Osteocyte (in vitro differentiated cells): Measurements from ENCODE around the gene FAM83G. TPM values are rescaled to one million over a fixed set of nuclear protein-coding genes. Genes with fewer than 3 reads are reported as not detected.

Source experiments
- DNase-seq: peaks from one replicate; pipeline ENCODE4 v3.0.0; 2021; ENCODE audit warnings: mixed read lengths; ENCODE audit not compliant: unreplicated experiment; ENCODE audit errors: extremely low spot score
- H3K27ac Mint-ChIP-seq: one replicate; pipeline ENCODE4 v1.8.0; 2021; ENCODE audit warnings: mild to moderate bottlenecking, mixed read lengths; ENCODE audit not compliant: unreplicated experiment
- H3K27me3 Mint-ChIP-seq: one replicate; pipeline ENCODE4 v1.8.0; 2021; ENCODE audit warnings: mixed read lengths; ENCODE audit not compliant: unreplicated experiment
- H3K36me3 Mint-ChIP-seq: one replicate; pipeline ENCODE4 v1.8.0; 2021; ENCODE audit warnings: mixed read lengths; ENCODE audit not compliant: unreplicated experiment
- H3K4me1 Mint-ChIP-seq: one replicate; pipeline ENCODE4 v1.8.0; 2021; ENCODE audit warnings: mixed read lengths; ENCODE audit not compliant: unreplicated experiment
- H3K4me3 Mint-ChIP-seq: one replicate; pipeline ENCODE4 v1.8.0; 2021; ENCODE audit warnings: mild to moderate bottlenecking, moderate library complexity, mixed read lengths; ENCODE audit not compliant: unreplicated experiment
- H3K9me3 Mint-ChIP-seq: one replicate; pipeline ENCODE4 v1.8.0; 2021; ENCODE audit warnings: mixed read lengths; ENCODE audit not compliant: unreplicated experiment
- total RNA-seq: library from RNA; stranded (reverse); gene quantifications from 2 replicates; pipeline ENCODE4 v1.2.1, GENCODE V29; 2021
- TF ChIP-seq, protein P1 (sequence below): fragments of 200-600 bp; sonication (generic); IDR thresholded peaks from 2 replicates; pipeline ENCODE4 v1.5.0; 2021; ENCODE audit warnings: antibody characterized with exemption, mild to moderate bottlenecking, moderate library complexity

FAM83G gene
- total RNA-seq, 1 donor from 2014 or later: 4.1 TPM

DNA sequence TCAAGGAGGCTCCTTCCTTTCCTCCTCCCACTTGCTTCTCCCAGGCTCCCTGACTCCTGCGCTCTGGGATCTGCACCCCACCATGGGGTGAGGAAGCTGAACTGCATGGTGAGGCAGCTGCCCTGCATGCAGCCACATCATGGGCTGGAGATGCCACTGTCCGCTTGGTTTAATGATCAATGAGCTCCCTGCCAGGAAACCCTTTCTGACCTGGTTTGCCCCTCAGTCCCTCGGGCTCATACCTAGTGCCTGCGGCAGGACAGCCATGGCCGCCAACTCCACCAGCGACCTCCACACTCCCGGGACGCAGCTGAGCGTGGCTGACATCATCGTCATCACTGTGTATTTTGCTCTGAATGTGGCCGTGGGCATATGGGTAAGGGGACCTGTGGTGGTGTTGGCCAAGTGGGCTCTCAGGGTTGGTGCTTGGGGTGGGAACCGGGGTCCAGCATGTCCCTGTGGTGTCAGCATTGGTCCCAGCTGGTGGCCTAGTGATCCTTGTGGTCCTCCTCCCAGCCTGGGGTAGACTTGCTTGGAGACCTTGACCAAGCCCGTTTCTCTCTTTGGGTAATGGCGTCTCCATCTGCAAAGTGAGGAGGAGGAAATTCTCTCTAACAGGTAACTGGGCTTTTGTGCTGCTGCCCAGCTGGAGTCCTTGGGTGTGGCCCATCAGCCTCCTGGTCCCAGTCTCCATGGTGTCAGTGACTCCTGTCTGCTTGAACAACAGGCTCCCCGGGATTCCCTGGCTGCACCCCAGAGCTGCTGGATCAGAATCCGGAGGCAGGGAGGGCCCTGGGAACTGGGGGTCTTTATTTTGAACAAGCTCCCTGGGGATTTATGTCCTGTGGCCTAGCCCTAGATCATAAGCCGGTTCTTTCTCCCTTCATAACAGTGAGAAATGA lies 52.4 kb downstream of the FAM83G start, which contains the start of gene SLC5A10:
Gene SLC5A10, plus strand, starts transcription at position 225 of the 902 bp plus-strand sequence. Its CDS starts 41 bp downstream, at position 266.
- Mint-ChIP-seq H3K4me1 (no peaks in the 10 kb centered on the region), H3K36me3 (no peaks in the 10 kb centered on the region), H3K4me3 (no peak within 1 kb of the TSS), H3K27me3 (peaks cover 17% of the 10 kb centered on the region), H3K9me3 (no peaks in the 10 kb centered on the region), H3K27ac (no peak within 1 kb of the TSS)
- TF ChIP-seq, protein P1, sequence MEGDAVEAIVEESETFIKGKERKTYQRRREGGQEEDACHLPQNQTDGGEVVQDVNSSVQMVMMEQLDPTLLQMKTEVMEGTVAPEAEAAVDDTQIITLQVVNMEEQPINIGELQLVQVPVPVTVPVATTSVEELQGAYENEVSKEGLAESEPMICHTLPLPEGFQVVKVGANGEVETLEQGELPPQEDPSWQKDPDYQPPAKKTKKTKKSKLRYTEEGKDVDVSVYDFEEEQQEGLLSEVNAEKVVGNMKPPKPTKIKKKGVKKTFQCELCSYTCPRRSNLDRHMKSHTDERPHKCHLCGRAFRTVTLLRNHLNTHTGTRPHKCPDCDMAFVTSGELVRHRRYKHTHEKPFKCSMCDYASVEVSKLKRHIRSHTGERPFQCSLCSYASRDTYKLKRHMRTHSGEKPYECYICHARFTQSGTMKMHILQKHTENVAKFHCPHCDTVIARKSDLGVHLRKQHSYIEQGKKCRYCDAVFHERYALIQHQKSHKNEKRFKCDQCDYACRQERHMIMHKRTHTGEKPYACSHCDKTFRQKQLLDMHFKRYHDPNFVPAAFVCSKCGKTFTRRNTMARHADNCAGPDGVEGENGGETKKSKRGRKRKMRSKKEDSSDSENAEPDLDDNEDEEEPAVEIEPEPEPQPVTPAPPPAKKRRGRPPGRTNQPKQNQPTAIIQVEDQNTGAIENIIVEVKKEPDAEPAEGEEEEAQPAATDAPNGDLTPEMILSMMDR: no peak
- DNase-seq: no peak

DNA sequence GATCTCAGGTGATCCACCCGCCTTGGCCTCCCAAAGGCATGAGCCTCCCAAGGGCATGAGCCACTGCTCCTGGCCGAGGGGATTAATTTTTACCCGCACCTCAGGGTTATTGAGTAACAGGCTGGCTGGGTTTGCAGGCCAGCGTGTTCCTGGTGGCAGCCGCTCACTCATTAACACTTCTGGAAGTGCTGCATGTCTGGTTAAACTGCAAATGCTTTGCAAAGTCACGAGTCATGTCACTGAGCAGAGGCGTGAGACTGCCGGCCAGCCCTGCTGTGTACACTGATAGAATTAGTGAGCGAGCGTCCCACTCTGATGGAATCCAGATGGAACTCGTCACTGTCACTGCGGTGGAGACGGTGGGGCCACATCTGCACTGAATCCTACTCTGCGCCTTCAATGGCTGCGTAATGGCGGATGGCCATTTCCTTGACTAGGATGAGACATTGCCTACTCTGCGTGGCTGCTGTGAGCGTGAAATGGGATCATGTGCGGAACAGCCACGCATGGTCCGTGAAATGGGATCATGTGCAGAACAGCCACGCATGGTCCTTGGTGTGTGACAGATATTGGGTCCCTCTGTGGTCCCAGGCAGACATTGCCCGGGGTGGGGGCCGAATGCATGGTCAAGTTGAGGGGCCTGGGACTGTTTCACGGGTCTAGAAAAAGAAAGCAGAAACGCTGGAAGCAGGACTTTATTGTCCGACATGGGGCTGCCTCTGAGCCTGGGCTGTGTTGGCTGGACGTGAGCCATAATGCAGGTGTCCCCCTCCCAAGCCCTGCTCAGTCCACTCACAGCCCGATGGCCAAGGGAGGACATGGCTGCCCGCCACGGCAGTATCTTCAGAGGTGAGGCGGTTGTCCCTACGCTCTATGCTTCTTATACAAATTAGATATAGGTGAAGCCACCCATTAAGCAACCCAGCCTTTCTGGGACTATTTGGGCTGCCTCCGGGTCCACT lies 53.3 kb downstream of the FAM83G start:
- TF ChIP-seq, protein P1: no peak
- H3K27me3 Mint-ChIP-seq: peaks cover 24% of the 10 kb centered on the region
- no peak overlapping the region for H3K27ac Mint-ChIP-seq
- H3K9me3 Mint-ChIP-seq: no peaks in the 10 kb centered on the region
- no peak for DNase-seq
- no peak overlapping the region for H3K4me3 Mint-ChIP-seq
- no peaks in the 10 kb centered on the region for H3K4me1 Mint-ChIP-seq
- no peaks in the 10 kb centered on the region for H3K36me3 Mint-ChIP-seq

DNA sequence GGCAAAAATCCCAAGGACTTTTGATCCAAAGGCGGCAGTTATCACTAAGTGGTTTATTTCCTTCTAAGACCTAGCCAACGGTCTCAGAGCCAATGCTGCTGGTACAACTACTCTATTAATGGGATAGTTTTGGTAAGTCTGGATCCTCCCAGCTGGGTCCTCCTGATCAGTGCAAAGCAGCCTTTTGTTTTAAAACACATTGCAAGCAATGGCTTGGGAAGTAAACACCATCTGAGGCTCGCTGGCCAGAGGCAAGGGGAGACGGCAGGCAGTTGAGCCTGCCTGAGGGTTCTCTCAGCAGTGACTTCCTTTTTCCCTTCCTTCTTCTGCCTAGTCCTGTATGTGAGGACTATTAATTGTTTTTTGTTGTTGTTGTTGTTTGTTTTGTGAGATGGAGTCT lies 54.2 kb downstream of the FAM83G start:
- peaks cover 31% of the 10 kb centered on the region for H3K27me3 Mint-ChIP-seq
- H3K4me3 Mint-ChIP-seq: no peak overlapping the region
- no peak for DNase-seq
- H3K9me3 Mint-ChIP-seq: no peaks in the 10 kb centered on the region
- TF ChIP-seq, protein P1: no peak
- no peaks in the 10 kb centered on the region for H3K4me1 Mint-ChIP-seq
- H3K27ac Mint-ChIP-seq: no peak overlapping the region
- no peaks in the 10 kb centered on the region for H3K36me3 Mint-ChIP-seq

DNA sequence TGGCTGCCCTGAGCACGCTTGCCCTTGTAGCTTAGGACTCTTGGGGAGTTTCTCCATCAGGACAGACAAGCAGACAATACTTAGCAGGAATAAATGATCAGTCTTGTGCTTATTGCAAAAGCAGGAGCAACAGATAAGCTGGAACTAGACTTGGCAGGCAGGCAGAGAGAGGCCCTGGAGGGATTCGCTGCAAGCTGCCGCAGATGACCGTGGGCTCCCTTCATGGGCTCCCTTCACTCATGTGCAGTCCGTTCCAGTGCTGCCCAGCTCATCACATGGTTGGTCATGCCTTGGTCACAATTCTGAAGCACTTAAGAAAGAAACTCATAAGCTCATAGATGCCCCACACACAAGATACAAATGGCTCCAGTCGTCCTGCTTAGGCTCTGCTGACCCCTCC lies 55.0 kb downstream of the FAM83G start:
- TF ChIP-seq, protein P1: no peak
- H3K4me3 Mint-ChIP-seq: no peak overlapping the region
- H3K27me3 Mint-ChIP-seq: peaks cover 35% of the 10 kb centered on the region
- no peaks in the 10 kb centered on the region for H3K36me3 Mint-ChIP-seq
- H3K9me3 Mint-ChIP-seq: no peaks in the 10 kb centered on the region
- no peaks in the 10 kb centered on the region for H3K4me1 Mint-ChIP-seq
- no peak overlapping the region for H3K27ac Mint-ChIP-seq
- no peak for DNase-seq
